Lower lobe of right lung (tissue), 2 donors: ENCODE measurements around the gene BHLHE40. TPM values are rescaled to one million over a fixed set of nuclear protein-coding genes. Genes with fewer than 3 reads are reported as not detected.
A peak's percentile ranks its signal among the peaks of the same experiment; 100 is the strongest.

ENCODE experiments used
- ATAC-seq, 2 donors: fragments of 200-7000 bp; cut with Tn5 transposase; one replicate each; pipeline ENCODE4 v1.9.1; 2020 to 2022; ENCODE audit warnings: mild to moderate bottlenecking in 2 of 2, moderate library complexity in 2 of 2
- DNase-seq: peaks from one replicate; pipeline ENCODE4 v3.0.0-alpha.2; 2020
- H3K27ac ChIP-seq: fragments of 200-600 bp; one replicate; pipeline ENCODE4 v1.8.0; 2022
- H3K27me3 ChIP-seq: fragments of 200-600 bp; one replicate; pipeline ENCODE4 v1.8.0; 2022; ENCODE audit warnings: low read depth
- H3K36me3 ChIP-seq: fragments of 200-600 bp; one replicate; pipeline ENCODE4 v1.8.0; 2022; ENCODE audit warnings: mild to moderate bottlenecking
- H3K4me1 ChIP-seq: fragments of 200-600 bp; one replicate; pipeline ENCODE4 v1.8.0; 2022
- H3K4me3 ChIP-seq: fragments of 200-600 bp; one replicate; pipeline ENCODE4 v1.8.0; 2022; ENCODE audit warnings: mild to moderate bottlenecking
- H3K9me3 ChIP-seq: fragments of 200-600 bp; one replicate; pipeline ENCODE4 v1.8.0; 2022
- CTCF ChIP-seq: fragments of 200-600 bp; IDR thresholded peaks from one replicate; pipeline ENCODE4 v1.8.0; 2022; ENCODE audit warnings: antibody characterized with exemption, mild to moderate bottlenecking
- intact Hi-C: fragments of 100-400 bp; cut with DNase I; formaldehyde crosslinking; loops from one replicate; pipeline ENCODE4 v1.11.0; 2022
- total RNA-seq: library from RNA; stranded (reverse); fragmentation: NEBNext Ultra II Directional; extraction: Animal tissue kit (Norgen Biotek cat#: 25700); gene quantifications from one replicate; pipeline ENCODE4 v1.2.1, GENCODE V29; 2021
- donor health status: DM: no; HTN: yes; CAD: no; lungs with severe emphysema.

Gene BHLHE40
- total RNA-seq, 1 donor from 2014 or later: 84.8 TPM

- intact Hi-C loops: no loop called here
- TF ChIP-seq CTCF: no peak
- peaks cover 9% of the 10 kb centered on the region for H3K4me1 ChIP-seq
- H3K9me3 ChIP-seq: no peaks in the 10 kb centered on the region
- H3K27ac ChIP-seq: no peak overlapping the region
- peak; percentile 33 to 53 for ATAC-seq
- H3K4me3 ChIP-seq: no peak overlapping the region
- no peaks in the 10 kb centered on the region for H3K36me3 ChIP-seq
- no peaks in the 10 kb centered on the region for H3K27me3 ChIP-seq
- no peak for DNase-seq
These were observed 27.5 kb downstream of the BHLHE40 start for GRCh38 chr3:5006755-5007202.

GRCh38 chr3:5007873-5008272 lies 28.6 kb downstream of the BHLHE40 start:
- Histone ChIP-seq H3K27ac (no peak overlapping the region), H3K4me1 (peaks cover 20% of the 10 kb centered on the region), H3K4me3 (no peak overlapping the region), H3K9me3 (no peaks in the 10 kb centered on the region), H3K27me3 (no peaks in the 10 kb centered on the region), H3K36me3 (no peaks in the 10 kb centered on the region)
- ATAC-seq (no peak), DNase-seq (no peak)
- intact Hi-C loops: no loop called here
- no peak for TF ChIP-seq CTCF

GRCh38 chr3:5009506-5010109 lies 30.4 kb downstream of the BHLHE40 start:
- no peak for ATAC-seq
- Histone ChIP-seq H3K36me3 (no peaks in the 10 kb centered on the region), H3K4me1 (peaks cover 22% of the 10 kb centered on the region), H3K9me3 (no peaks in the 10 kb centered on the region), H3K27me3 (no peaks in the 10 kb centered on the region), H3K27ac (no peak overlapping the region), H3K4me3 (no peak overlapping the region)
- DNase-seq: no peak
- no peak for TF ChIP-seq CTCF
- intact Hi-C loops: no loop called here

GRCh38 chr3:5010140-5010539 lies 30.9 kb downstream of the BHLHE40 start:
- Histone ChIP-seq H3K27ac (no peak overlapping the region), H3K36me3 (no peaks in the 10 kb centered on the region), H3K27me3 (no peaks in the 10 kb centered on the region), H3K9me3 (no peaks in the 10 kb centered on the region), H3K4me3 (no peak overlapping the region), H3K4me1 (peaks cover 22% of the 10 kb centered on the region)
- TF ChIP-seq CTCF: no peak
- intact Hi-C loops: no loop called here
- ATAC-seq: no peak
- no peak for DNase-seq

- peak in 1 of 2 donors; percentile 15 for ATAC-seq
- H3K27ac ChIP-seq: no peak overlapping the region
- no peak for DNase-seq
These were observed 31.7 kb downstream of the BHLHE40 start for GRCh38 chr3:5010706-5011554.

More at GRCh38 chr3:5010706-5011554, 31.7 kb downstream of the BHLHE40 start:
- peaks cover 22% of the 10 kb centered on the region for H3K4me1 ChIP-seq
- H3K4me3 ChIP-seq: no peak overlapping the region
- TF ChIP-seq CTCF: no peak
- H3K36me3 ChIP-seq: no peaks in the 10 kb centered on the region
- H3K27me3 ChIP-seq: no peaks in the 10 kb centered on the region
- H3K9me3 ChIP-seq: no peaks in the 10 kb centered on the region
- intact Hi-C loops: no loop called here
